GM18951 (cell line): ENCODE data around the gene ARID1B.

Experiments used
- POLR2A ChIP-seq: IDR thresholded peaks from 4 replicates; pipeline ENCODE4 v1.6.1; 2011; ENCODE audit warnings: mild to moderate bottlenecking; ENCODE audit not compliant: insufficient read length, insufficient read depth; ENCODE audit errors: extremely low read depth
- in situ Hi-C: fragments of 300-500 bp; cut with MboI; formaldehyde crosslinking; loops from one replicate; pipeline ENCODE4 v1.12.0; 2022; ENCODE audit warnings: low sequenced_read_pairs, mixed read lengths, inconsistent platforms; ENCODE audit not compliant: unreplicated experiment

Gene ARID1B

GRCh38 chr6:156778454-156779205, 1.5 kb downstream of the ARID1B start:
- in situ Hi-C loops, result no loop called here
- TF ChIP-seq POLR2A, result peak; percentile 36

GRCh38 chr6:156779206-156780094, 2.3 kb downstream of the ARID1B start:
- peak; percentile 40 for TF ChIP-seq POLR2A
- in situ Hi-C loops, result loop anchor here (10.0 kb wide), 1 partner anchor 245 kb away; no protein-coding TSS in a partner anchor

GRCh38 chr6:156780102-156780641, 3.0 kb downstream of the ARID1B start:
- no peak for TF ChIP-seq POLR2A
- in situ Hi-C loops, result loop anchor here (10.0 kb wide), 1 partner anchor 245 kb away; no protein-coding TSS in a partner anchor

- TF ChIP-seq POLR2A, result no peak
- in situ Hi-C loops, result loop anchor here (10.0 kb wide), 1 partner anchor 244 kb away; no protein-coding TSS in a partner anchor
Measured at GRCh38 chr6:156780962-156781853, 4.0 kb downstream of the ARID1B start.

- TF ChIP-seq POLR2A, result no peak
- in situ Hi-C loops, result loop anchor here (10.0 kb wide), 1 partner anchor 243 kb away; no protein-coding TSS in a partner anchor
Measured at GRCh38 chr6:156781861-156782631, 4.9 kb downstream of the ARID1B start.

GRCh38 chr6:156782691-156783320, 5.6 kb downstream of the ARID1B start:
- in situ Hi-C loops, result loop anchor here (10.0 kb wide), 1 partner anchor 242 kb away; no protein-coding TSS in a partner anchor
- TF ChIP-seq POLR2A, result no peak

GRCh38 chr6:156783958-156784357, 6.8 kb downstream of the ARID1B start:
- TF ChIP-seq POLR2A, result no peak
- in situ Hi-C loops, result loop anchor here (10.0 kb wide), 1 partner anchor 241 kb away; no protein-coding TSS in a partner anchor

GRCh38 chr6:156786652-156787051, 9.5 kb downstream of the ARID1B start:
- in situ Hi-C loops, result loop anchor here (10.0 kb wide), 1 partner anchor 238 kb away; no protein-coding TSS in a partner anchor
- no peak for TF ChIP-seq POLR2A

GRCh38 chr6:156787569-156788492, 10.7 kb downstream of the ARID1B start:
- in situ Hi-C loops, result loop anchor here (10.0 kb wide), 1 partner anchor 237 kb away; no protein-coding TSS in a partner anchor
- TF ChIP-seq POLR2A, result no peak
